Skin epidermis (tissue), 12 donors: ENCODE measurements around the gene ISYNA1.

Source experiments
- H3K27ac ChIP-seq, 21 experiments: fragments of 200-600 bp; sonication (generic) in 11 of 21; one replicate each; pipeline ENCODE4 v1.5.0; 2020; ENCODE audit warnings: mild to moderate bottlenecking in 3 of 21, inconsistent platforms in 2 of 21, moderate library complexity in 2 of 21
- H3K4me3 ChIP-seq, 7 experiments: fragments of 200-600 bp; sonication (generic) in 2 of 7; one replicate each; pipeline ENCODE4 v1.5.0; 2020; ENCODE audit warnings: inconsistent platforms in 2 of 7, mild to moderate bottlenecking in 2 of 7, moderate library complexity in 1 of 7

The ISYNA1 gene

GRCh38 chr19:18424890-18425514 is 12.9 kb downstream of the ISYNA1 start:
- peak overlapping the region in 9 of 21 experiments; percentile 12 to 65 (median 31) for H3K27ac ChIP-seq
- H3K4me3 ChIP-seq: no peak overlapping the region

- Histone ChIP-seq H3K4me3 (no peak overlapping the region), H3K27ac (peak overlapping the region in 8 of 21 experiments; percentile 9 to 54 (median 26))
Measured at GRCh38 chr19:18424122-18424889, 13.6 kb downstream of the ISYNA1 start.

GRCh38 chr19:18423258-18424020 is 14.5 kb downstream of the ISYNA1 start:
- Histone ChIP-seq H3K27ac (peak overlapping the region in 9 of 21 experiments; percentile 10 to 87 (median 40)), H3K4me3 (no peak overlapping the region)

- H3K4me3 ChIP-seq: no peak overlapping the region
- peak overlapping the region in 5 of 21 experiments; percentile 23 to 87 (median 54) for H3K27ac ChIP-seq
Measured at GRCh38 chr19:18422530-18423191, 15.3 kb downstream of the ISYNA1 start.

- Histone ChIP-seq H3K4me3 (no peak overlapping the region), H3K27ac (peak overlapping the region in 10 of 21 experiments; percentile 23 to 92 (median 82))
Measured at GRCh38 chr19:18421371-18421959, 16.5 kb downstream of the ISYNA1 start.

- peak overlapping the region in 13 of 21 experiments; percentile 43 to 95 (median 88) for H3K27ac ChIP-seq
- H3K4me3 ChIP-seq: peak overlapping the region in 3 of 7 experiments; percentile 65 to 71 (median 65)
Measured at GRCh38 chr19:18420930-18421329, 17.0 kb downstream of the ISYNA1 start.

GRCh38 chr19:18419699-18420460 is 18.1 kb downstream of the ISYNA1 start:
- Histone ChIP-seq H3K27ac (peak overlapping the region in 20 of 21 experiments; percentile 28 to 95 (median 88)), H3K4me3 (peak overlapping the region; percentile 54 to 71 (median 65))

GRCh38 chr19:18419195-18419698 is 18.7 kb downstream of the ISYNA1 start, which contains the start of gene SSBP4:
TSS of gene SSBP4 (plus strand) at chr19:18419398. CDS start at chr19:18419649, 251 bp downstream.
- Histone ChIP-seq H3K4me3 (peak within 1 kb of the TSS; percentile 54 to 71 (median 65)), H3K27ac (peak within 1 kb of the TSS; percentile 69 to 95 (median 88))

GRCh38 chr19:18418483-18419194 is 19.3 kb downstream of the ISYNA1 start:
- peak overlapping the region; percentile 54 to 71 (median 65) for H3K4me3 ChIP-seq

GRCh38 chr19:18418029-18418482 is 19.9 kb downstream of the ISYNA1 start:
- peak overlapping the region; percentile 1 to 65 (median 22) for H3K4me3 ChIP-seq

More at GRCh38 chr19:18418483-18419194, 19.3 kb downstream of the ISYNA1 start:
- peak overlapping the region in 20 of 21 experiments; percentile 30 to 95 (median 88) for H3K27ac ChIP-seq

GRCh38 chr19:18417250-18418028 is 20.5 kb downstream of the ISYNA1 start:
- Histone ChIP-seq H3K27ac (peak overlapping the region; percentile 52 to 95 (median 88)), H3K4me3 (peak overlapping the region; percentile 1 to 65 (median 22))

More at GRCh38 chr19:18418029-18418482, 19.9 kb downstream of the ISYNA1 start:
- peak overlapping the region in 20 of 21 experiments; percentile 73 to 95 (median 88) for H3K27ac ChIP-seq

GRCh38 chr19:18416778-18417249 is 21.1 kb downstream of the ISYNA1 start:
- H3K27ac ChIP-seq: peak overlapping the region; percentile 52 to 95 (median 88)
- peak overlapping the region; percentile 1 to 65 (median 22) for H3K4me3 ChIP-seq

- H3K27ac ChIP-seq: peak overlapping the region; percentile 37 to 95 (median 88)
- peak overlapping the region; percentile 3 to 33 (median 12) for H3K4me3 ChIP-seq
Measured at GRCh38 chr19:18415178-18415867, 22.6 kb downstream of the ISYNA1 start.

- H3K4me3 ChIP-seq: peak overlapping the region in 5 of 7 experiments; percentile 3 to 33 (median 16)
- H3K27ac ChIP-seq: peak overlapping the region in 20 of 21 experiments; percentile 46 to 95 (median 88)
Measured at GRCh38 chr19:18414504-18415177, 23.3 kb downstream of the ISYNA1 start.
